Esophagus muscularis mucosa (tissue), 4 donors: ENCODE results near the gene MICAL3. TPM values are rescaled to one million over a fixed set of nuclear protein-coding genes. Genes with fewer than 3 reads are reported as not detected.

Experiments
- DNase-seq: peaks from one replicate; pipeline ENCODE4 v3.0.0-alpha.2; 2017; ENCODE audit errors: extremely low spot score
- H3K27ac ChIP-seq, 4 donors: fragments of 200-600 bp; sonication (generic); replicated peaks in 1 of 4; 1 replicate in 3 of 4; 2 replicates in 1 of 4; pipeline ENCODE4 v1.5.1; 2016 to 2019; ENCODE audit warnings: mild to moderate bottlenecking in 1 of 4
- H3K27me3 ChIP-seq, 4 donors: fragments of 200-600 bp; sonication (generic); one replicate each; pipeline versions ENCODE4 v1.5.1 to v1.6.0; 2016 to 2019
- H3K36me3 ChIP-seq, 4 donors: fragments of 200-600 bp; sonication (generic); one replicate each; pipeline ENCODE4 v1.5.1; 2016 to 2019
- H3K4me1 ChIP-seq, 4 donors: fragments of 200-600 bp; sonication (generic); one replicate each; pipeline ENCODE4 v1.5.1; 2016 to 2019
- H3K4me3 ChIP-seq, 4 donors: fragments of 200-600 bp; sonication (generic); 1 replicate in 2 of 4; 2 replicates in 2 of 4; pipeline ENCODE4 v1.5.1; 2016 to 2019; ENCODE audit warnings: mild to moderate bottlenecking in 4 of 4, moderate library complexity in 1 of 4
- H3K9me3 ChIP-seq, 4 donors: fragments of 200-600 bp; sonication (generic); 1 replicate in 3 of 4; 2 replicates in 1 of 4; pipeline ENCODE4 v1.5.1; 2016 to 2019
- EP300 ChIP-seq: sonication (generic); formaldehyde crosslinking; IDR thresholded peaks from one replicate; pipeline ENCODE4 v1.6.1; 2017; ENCODE audit warnings: antibody characterized with exemption
- POLR2A ChIP-seq: fragments of 450-650 bp; IDR thresholded peaks from one replicate; pipeline ENCODE4 v1.6.1; 2017; ENCODE audit warnings: antibody characterized with exemption, moderate library complexity, mild to moderate bottlenecking, low read depth
- POLR2AphosphoS5 ChIP-seq, 2 donors: sonication (generic); formaldehyde crosslinking; IDR thresholded peaks; one replicate each; pipeline ENCODE4 v1.6.1; 2017; ENCODE audit warnings: antibody characterized with exemption in 2 of 2
- WGBS: methylation state at CpG from one replicate; pipeline ENCODE4 v1.1.5; 2018; 5-methylcytosine and 5-hydroxymethylcytosine counted together
- intact Hi-C: fragments of 100-400 bp; cut with DNase I; formaldehyde crosslinking; loops from one replicate; pipeline ENCODE4 v1.15.1; 2023
- total RNA-seq, 4 donors: library from RNA; depleted of rRNA; stranded (reverse); fragments of >200 nt; gene quantifications; one replicate each; pipeline versions ENCODE4 v1.1.0 to v1.2.1, GENCODE V29; 2016
- TF ChIP-seq, protein P1 (sequence below), 3 experiments: fragments of 200-600 bp in 2 of 3; fragments of 450-650 bp in 1 of 3; sonication (generic) in 2 of 3; IDR thresholded peaks; one replicate each; pipeline ENCODE4 v1.5.1; 2017 to 2019; ENCODE audit warnings: antibody characterized with exemption in 3 of 3, mild to moderate bottlenecking in 2 of 3, moderate library complexity in 1 of 3

MICAL3 gene
- total RNA-seq, 4 donors from 2014 or later, result 35.1 to 91.8 (median 67.8) TPM

DNA sequence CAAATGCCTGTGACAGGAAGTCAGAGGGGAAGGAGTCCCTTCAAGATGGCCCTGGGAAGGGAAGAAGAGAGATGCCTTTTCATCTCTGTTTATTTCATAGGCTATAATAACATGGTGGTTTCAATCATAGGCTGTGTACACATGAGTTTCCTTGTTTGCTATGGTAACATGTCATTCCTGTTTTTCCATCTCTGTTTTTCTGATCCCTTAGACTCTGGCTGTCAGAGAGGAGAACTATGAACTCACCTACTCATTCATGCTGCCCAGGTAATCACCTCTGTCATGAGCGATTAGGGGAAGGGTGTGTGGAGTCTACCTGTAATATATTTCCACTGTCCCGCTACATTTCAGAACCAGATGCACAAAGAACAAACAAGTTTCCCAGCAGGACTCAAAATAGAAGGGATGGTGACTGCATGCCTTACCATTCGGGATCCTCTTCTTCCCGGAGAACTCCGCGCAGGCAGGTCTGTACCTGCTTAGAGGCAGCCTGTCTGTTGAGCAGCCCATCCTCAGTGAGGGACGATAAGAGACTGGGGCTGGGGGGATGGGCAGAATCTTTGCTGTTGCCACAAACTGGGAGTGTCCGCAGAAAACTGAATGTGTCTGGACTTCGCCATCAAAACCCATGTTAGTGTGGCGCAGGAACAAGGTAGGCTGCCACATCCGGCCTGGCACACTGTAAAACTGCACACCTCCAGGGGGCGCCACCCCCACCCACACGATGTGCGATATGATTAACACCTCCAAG lies 46.4 kb upstream of the MICAL3 start:
- TF ChIP-seq POLR2AphosphoS5 (IDR thresholded peaks at IDR 0.05) (no peak), EP300 (no peak), POLR2A (no peak)
- TF ChIP-seq, protein P1, sequence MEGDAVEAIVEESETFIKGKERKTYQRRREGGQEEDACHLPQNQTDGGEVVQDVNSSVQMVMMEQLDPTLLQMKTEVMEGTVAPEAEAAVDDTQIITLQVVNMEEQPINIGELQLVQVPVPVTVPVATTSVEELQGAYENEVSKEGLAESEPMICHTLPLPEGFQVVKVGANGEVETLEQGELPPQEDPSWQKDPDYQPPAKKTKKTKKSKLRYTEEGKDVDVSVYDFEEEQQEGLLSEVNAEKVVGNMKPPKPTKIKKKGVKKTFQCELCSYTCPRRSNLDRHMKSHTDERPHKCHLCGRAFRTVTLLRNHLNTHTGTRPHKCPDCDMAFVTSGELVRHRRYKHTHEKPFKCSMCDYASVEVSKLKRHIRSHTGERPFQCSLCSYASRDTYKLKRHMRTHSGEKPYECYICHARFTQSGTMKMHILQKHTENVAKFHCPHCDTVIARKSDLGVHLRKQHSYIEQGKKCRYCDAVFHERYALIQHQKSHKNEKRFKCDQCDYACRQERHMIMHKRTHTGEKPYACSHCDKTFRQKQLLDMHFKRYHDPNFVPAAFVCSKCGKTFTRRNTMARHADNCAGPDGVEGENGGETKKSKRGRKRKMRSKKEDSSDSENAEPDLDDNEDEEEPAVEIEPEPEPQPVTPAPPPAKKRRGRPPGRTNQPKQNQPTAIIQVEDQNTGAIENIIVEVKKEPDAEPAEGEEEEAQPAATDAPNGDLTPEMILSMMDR (IDR thresholded peaks at IDR 0.05), result peak in 2 of 3 experiments; percentile 5 to 9
- no peak for DNase-seq
- Histone ChIP-seq H3K4me1 (peaks cover 7 to 48% (median 42%) of the 10 kb centered on the region in 4 donors), H3K4me3 (no peak overlapping the region), H3K36me3 (no peaks in the 10 kb centered on the region), H3K27me3 (peaks cover 0 to 3% (median 0%) of the 10 kb centered on the region in 4 donors), H3K27ac (no peak overlapping the region), H3K9me3 (no peaks in the 10 kb centered on the region)
- WGBS, result 89% methylated on average over 14 of the region's 14 CpGs
- intact Hi-C loops, result no loop called here

DNA sequence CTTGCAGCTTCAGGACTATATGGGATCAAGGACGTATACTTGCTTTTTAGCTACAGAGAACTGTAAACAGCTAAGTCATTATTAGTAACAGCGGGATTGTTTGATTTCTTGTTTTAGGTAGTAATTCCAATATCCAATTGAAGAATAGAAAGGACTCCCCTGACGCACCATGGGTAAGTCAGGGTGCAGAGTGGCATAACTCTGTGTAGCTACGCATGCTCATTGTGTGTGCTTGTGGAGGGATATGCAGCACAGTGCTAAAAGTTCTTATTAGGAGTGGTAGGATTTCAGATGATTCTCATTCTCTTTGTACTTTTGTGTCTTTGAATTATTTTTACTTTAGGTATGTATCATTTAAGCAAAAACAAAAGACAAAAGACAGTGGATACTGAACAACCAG lies 45.7 kb upstream of the MICAL3 start:
- Histone ChIP-seq H3K27ac (peak overlapping the region in 1 of 4 donors; percentile 94), H3K4me1 (peaks cover 3 to 48% (median 35%) of the 10 kb centered on the region in 4 donors), H3K9me3 (no peaks in the 10 kb centered on the region), H3K36me3 (no peaks in the 10 kb centered on the region), H3K27me3 (peaks cover 0 to 4% (median 0%) of the 10 kb centered on the region in 4 donors), H3K4me3 (no peak overlapping the region)
- WGBS, result 89% methylated on average over 4 of the region's 4 CpGs
- intact Hi-C loops, result no loop called here
- TF ChIP-seq POLR2AphosphoS5 (IDR thresholded peaks at IDR 0.05), result no peak
- TF ChIP-seq, protein P1 (IDR thresholded peaks at IDR 0.05), result no peak
- TF ChIP-seq POLR2A, result no peak
- TF ChIP-seq EP300, result no peak
- DNase-seq, result no peak

DNA sequence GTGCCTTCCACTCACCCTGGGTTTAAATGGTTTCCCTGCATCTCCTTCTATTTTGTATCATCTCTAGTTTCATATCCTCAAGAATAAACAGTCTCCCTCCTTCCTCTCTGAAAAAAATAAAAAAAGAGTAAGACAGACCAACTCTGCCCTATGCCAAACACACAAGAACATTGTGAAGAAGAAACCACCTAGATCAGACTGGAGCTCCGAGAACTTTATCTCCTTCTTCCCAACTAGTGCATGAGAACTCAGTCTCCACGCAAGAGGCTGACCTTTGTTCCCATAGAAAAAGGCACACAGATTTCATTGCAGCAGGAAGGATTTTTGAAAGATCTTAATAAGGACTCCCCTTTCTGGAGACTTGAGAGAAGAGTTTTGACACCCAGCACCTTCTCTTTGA lies 44.7 kb upstream of the MICAL3 start:
- Histone ChIP-seq H3K27ac (peak overlapping the region; percentile 86 to 94 (median 89)), H3K4me1 (peaks cover 3 to 46% (median 34%) of the 10 kb centered on the region in 4 donors), H3K4me3 (no peak overlapping the region), H3K27me3 (peaks cover 0 to 4% (median 0%) of the 10 kb centered on the region in 4 donors), H3K9me3 (no peaks in the 10 kb centered on the region), H3K36me3 (no peaks in the 10 kb centered on the region)
- TF ChIP-seq POLR2A, result no peak
- no peak for TF ChIP-seq POLR2AphosphoS5 (IDR thresholded peaks at IDR 0.05)
- no peak for TF ChIP-seq EP300
- TF ChIP-seq, protein P1 (IDR thresholded peaks at IDR 0.05), result no peak
- intact Hi-C loops, result loop anchor here (5.0 kb wide), 1 partner anchor 37 kb away; no protein-coding TSS in a partner anchor
- 50% methylated on average over 2 of the region's 2 CpGs for WGBS
- DNase-seq, result no peak

DNA sequence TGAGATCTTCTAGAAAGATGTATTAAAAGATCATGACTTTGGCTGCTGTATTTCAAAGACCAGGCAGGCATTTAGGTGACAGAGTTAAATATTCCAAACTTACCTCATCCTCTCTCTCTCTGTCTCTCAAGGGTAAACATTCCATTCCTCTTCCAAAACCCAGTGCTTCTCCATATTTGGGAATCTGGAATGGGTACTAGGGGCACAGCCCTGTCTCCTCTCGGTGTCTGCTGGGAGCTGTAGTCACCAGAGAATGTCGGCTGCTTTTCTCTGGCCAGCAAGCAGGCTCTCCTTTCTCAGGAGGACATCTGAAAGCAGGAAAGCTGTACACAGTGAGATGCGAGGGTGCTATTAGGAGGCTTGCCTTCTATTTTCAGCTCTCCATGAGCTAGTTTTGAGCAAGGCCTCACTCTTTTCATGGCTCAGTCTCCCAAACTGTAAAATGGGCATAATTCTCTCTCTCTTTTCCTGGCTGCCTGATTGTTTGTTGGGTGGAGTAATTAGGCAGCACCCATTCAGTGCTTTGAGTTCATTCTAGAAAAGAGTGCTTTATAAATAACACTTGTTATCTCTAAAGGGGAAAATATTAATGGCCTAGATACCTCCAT lies 44.1 kb upstream of the MICAL3 start:
- H3K4me3 ChIP-seq, result peak overlapping the region; percentile 8 to 29 (median 29)
- intact Hi-C loops, result loop anchor here (5.0 kb wide), 1 partner anchor 36 kb away; no protein-coding TSS in a partner anchor
- no peaks in the 10 kb centered on the region for H3K9me3 ChIP-seq
- H3K27ac ChIP-seq, result peak overlapping the region; percentile 86 to 94 (median 89)
- peaks cover 3 to 49% (median 34%) of the 10 kb centered on the region in 4 donors for H3K4me1 ChIP-seq
- 31% methylated on average over 3 of the region's 3 CpGs for WGBS
- H3K27me3 ChIP-seq, result peaks cover 0 to 4% (median 0%) of the 10 kb centered on the region in 4 donors
- TF ChIP-seq, protein P1 (IDR thresholded peaks at IDR 0.05), result peak in 1 of 3 experiments; percentile 5
- TF ChIP-seq POLR2AphosphoS5 (IDR thresholded peaks at IDR 0.05) (peak; percentile 80 to 82), EP300 (no peak), POLR2A (no peak)
- no peak for DNase-seq
- no peaks in the 10 kb centered on the region for H3K36me3 ChIP-seq
